ENCODE measurements around the gene MROH2B.

MROH2B gene

GRCh38 chr5:41071242-41071641, at the start of gene MROH2B:
MROH2B (minus strand) TSS chr5:41071342; CDS start chr5:41070852, 490 bp downstream.
- DNase-seq (ENCODE audit: extremely low read depth in 1 of 2, low read depth in 1 of 2): no peak

GRCh38 chr5:41120600-41120999, 49.5 kb upstream of the MROH2B start:
- DNase-seq (ENCODE audit: extremely low read depth in 1 of 2, low read depth in 1 of 2): no peak

GRCh38 chr5:41118177-41118576, 47.0 kb upstream of the MROH2B start:
- DNase-seq (ENCODE audit: extremely low read depth in 1 of 2, low read depth in 1 of 2): no peak

GRCh38 chr5:41115281-41115680, 44.1 kb upstream of the MROH2B start:
- no peak for DNase-seq (ENCODE audit: extremely low read depth in 1 of 2, low read depth in 1 of 2)

GRCh38 chr5:41112486-41113455, 41.6 kb upstream of the MROH2B start:
- DNase-seq (ENCODE audit: extremely low read depth in 1 of 2, low read depth in 1 of 2): no peak

GRCh38 chr5:41109186-41109585, 38.0 kb upstream of the MROH2B start:
- DNase-seq (ENCODE audit: extremely low read depth in 1 of 2, low read depth in 1 of 2): no peak

- no peak for DNase-seq (ENCODE audit: extremely low read depth in 1 of 2, low read depth in 1 of 2)
Observed at GRCh38 chr5:41102341-41102740, 31.2 kb upstream of the MROH2B start.

GRCh38 chr5:41097642-41098041, 26.5 kb upstream of the MROH2B start:
- DNase-seq (ENCODE audit: extremely low read depth in 1 of 2, low read depth in 1 of 2): no peak

GRCh38 chr5:41095324-41096101, 24.4 kb upstream of the MROH2B start:
- DNase-seq (ENCODE audit: extremely low read depth in 1 of 2, low read depth in 1 of 2): no peak

GRCh38 chr5:41094871-41095270, 23.7 kb upstream of the MROH2B start:
- DNase-seq (ENCODE audit: extremely low read depth in 1 of 2, low read depth in 1 of 2): no peak

GRCh38 chr5:41093803-41094202, 22.7 kb upstream of the MROH2B start:
- DNase-seq (ENCODE audit: extremely low read depth in 1 of 2, low read depth in 1 of 2): no peak

- DNase-seq (ENCODE audit: extremely low read depth in 1 of 2, low read depth in 1 of 2): no peak
Observed at GRCh38 chr5:41087461-41087860, 16.3 kb upstream of the MROH2B start.

- no peak for DNase-seq (ENCODE audit: extremely low read depth in 1 of 2, low read depth in 1 of 2)
Observed at GRCh38 chr5:41083306-41083705, 12.2 kb upstream of the MROH2B start.

GRCh38 chr5:41071975-41072374, 833 bp upstream of the MROH2B start:
- DNase-seq (ENCODE audit: extremely low read depth in 1 of 2, low read depth in 1 of 2): no peak

- DNase-seq (ENCODE audit: extremely low read depth in 1 of 2, low read depth in 1 of 2): no peak
Observed at GRCh38 chr5:41067714-41068568, 3.2 kb downstream of the MROH2B start.

- no peak for DNase-seq (ENCODE audit: extremely low read depth in 1 of 2, low read depth in 1 of 2)
Observed at GRCh38 chr5:41065691-41066335, 5.3 kb downstream of the MROH2B start.

GRCh38 chr5:41057940-41058339, 13.2 kb downstream of the MROH2B start:
- no peak for DNase-seq (ENCODE audit: extremely low read depth in 1 of 2, low read depth in 1 of 2)

GRCh38 chr5:41057231-41057630, 13.9 kb downstream of the MROH2B start:
- no peak for DNase-seq (ENCODE audit: extremely low read depth in 1 of 2, low read depth in 1 of 2)

- no peak for DNase-seq (ENCODE audit: extremely low read depth in 1 of 2, low read depth in 1 of 2)
Observed at GRCh38 chr5:41048986-41049385, 22.2 kb downstream of the MROH2B start.

- no peak for DNase-seq (ENCODE audit: extremely low read depth in 1 of 2, low read depth in 1 of 2)
Observed at GRCh38 chr5:41043109-41043747, 27.9 kb downstream of the MROH2B start.

Measured in activated CD8-positive, alpha-beta memory T cell treated with anti-CD3 and anti-CD28 coated beads for 1 hour (primary cell).